HepG2 (cell line): ENCODE measurements around the gene RAP1GAP2. TPM values are rescaled to one million over a fixed set of nuclear protein-coding genes. Genes with fewer than 3 reads are reported as not detected.
A peak's percentile ranks its signal among the peaks of the same experiment; 100 is the strongest.

ENCODE experiments used
- AHDC1 ChIP-seq: sonication (generic); formaldehyde crosslinking; IDR thresholded peaks from 2 replicates; pipeline ENCODE4 v1.5.1; 2020; ENCODE audit warnings: mild to moderate bottlenecking, missing genetic modification reagents, borderline replicate concordance
- CERS6 ChIP-seq: sonication (generic); formaldehyde crosslinking; IDR thresholded peaks from 2 replicates; pipeline ENCODE4 v1.5.0; 2020; ENCODE audit warnings: missing genetic modification reagents
- DZIP1 ChIP-seq: sonication (generic); formaldehyde crosslinking; IDR thresholded peaks from 2 replicates; pipeline ENCODE4 v1.5.0; 2020; ENCODE audit warnings: mild to moderate bottlenecking, missing genetic modification reagents
- EP300 ChIP-seq, 3 experiments: sonication (generic) in 1 of 3; formaldehyde crosslinking in 1 of 3; IDR thresholded peaks; 2 replicates each; pipeline versions ENCODE4 v1.5.1 to v1.6.1; 2011 to 2020; ENCODE audit warnings: low read depth in 2 of 3, low read length in 2 of 3, borderline replicate concordance in 1 of 3, improper control_type of control experiment in 1 of 3, mild to moderate bottlenecking in 1 of 3, missing genetic modification reagents in 1 of 3, moderate library complexity in 1 of 3
- GATAD1 ChIP-seq: IDR thresholded peaks from 2 replicates; pipeline ENCODE4 v1.6.1; 2016; ENCODE audit warnings: missing genetic modification reagents, missing compliant biosample characterization
- RNF219 ChIP-seq: sonication (generic); formaldehyde crosslinking; IDR thresholded peaks from 2 replicates; pipeline ENCODE4 v1.5.0; 2020; ENCODE audit warnings: mild to moderate bottlenecking, missing genetic modification reagents
- SAFB2 ChIP-seq: sonication (generic); formaldehyde crosslinking; IDR thresholded peaks from 2 replicates; pipeline ENCODE4 v1.5.1; 2020; ENCODE audit warnings: missing genetic modification reagents, low read depth, mild to moderate bottlenecking, borderline replicate concordance
- SMAD3 ChIP-seq: sonication (generic); formaldehyde crosslinking; IDR thresholded peaks from 2 replicates; pipeline ENCODE4 v1.4.0; 2020; ENCODE audit warnings: missing genetic modification reagents
- SMYD3 ChIP-seq: sonication (generic); formaldehyde crosslinking; IDR thresholded peaks from 2 replicates; pipeline ENCODE4 v1.8.1; 2023; ENCODE audit warnings: mild to moderate bottlenecking, missing genetic modification reagents
- ZNF124 ChIP-seq: sonication (generic); formaldehyde crosslinking; IDR thresholded peaks from 2 replicates; pipeline ENCODE4 v1.4.0; 2020; ENCODE audit warnings: missing genetic modification reagents
- ZNF180 ChIP-seq: sonication (generic); formaldehyde crosslinking; IDR thresholded peaks from 2 replicates; pipeline ENCODE4 v1.4.0; 2020; ENCODE audit warnings: low read depth, missing genetic modification reagents, borderline replicate concordance
- ZNF20 ChIP-seq: sonication (generic); formaldehyde crosslinking; IDR thresholded peaks from 2 replicates; pipeline ENCODE4 v1.4.0; 2020; ENCODE audit warnings: mild to moderate bottlenecking, moderate library complexity, missing genetic modification reagents
- ZNF567 ChIP-seq: sonication (generic); formaldehyde crosslinking; IDR thresholded peaks from 2 replicates; pipeline ENCODE4 v1.8.1; 2023; ENCODE audit warnings: mild to moderate bottlenecking, missing genetic modification reagents, borderline replicate concordance
- ZNF580 ChIP-seq: IDR thresholded peaks from 2 replicates; pipeline ENCODE4 v1.6.1; 2016; ENCODE audit warnings: low read depth, borderline replicate concordance
- ZNF784 ChIP-seq: sonication (generic); formaldehyde crosslinking; IDR thresholded peaks from 2 replicates; pipeline ENCODE4 v1.5.1; 2020; ENCODE audit warnings: missing genetic modification reagents, mild to moderate bottlenecking, borderline replicate concordance
- polyA plus RNA-seq, 8 experiments: library from polyadenylated mRNA; depleted of rRNA in 3 of 8; stranded (reverse) in 7 of 8; unstranded in 1 of 8; fragments of >200 nt; fragmentation: Illumina TruSeq in 4 of 8; extraction: Trizol in 4 of 8; gene quantifications; 2 replicates each; pipeline versions ENCODE4 v1.2.1 to v1.2.3, GENCODE V29; 2011 to 2016; ENCODE audit warnings: low read depth in 4 of 8, missing spikeins in 1 of 8, mixed read lengths in 1 of 8; ENCODE audit not compliant: insufficient read depth in 1 of 8
- total RNA-seq, 5 experiments: library from RNA; depleted of rRNA; stranded (reverse); fragments of >200 nt; fragmentation: Illumina TruSeq; extraction: Trizol; gene quantifications; 2 replicates each; pipeline ENCODE4 v1.2.3, GENCODE V29; 2016; ENCODE audit warnings: low read depth in 1 of 5

Gene RAP1GAP2
- total and polyA plus RNA-seq, 2 of the 13 experiments (the other 11 are each of a cell fraction or from before 2014, with no cell fraction given) = 10.9 to 12.0 TPM

GRCh38 chr17:2975469-2975958 lies 179.3 kb downstream of the RAP1GAP2 start (continued):
- 0 out of 2 replicates have a peak, but pooled peaks have one; percentile 38 for TF ChIP-seq RNF219 (CRISPR knock-in tag)
- no peak for TF ChIP-seq ZNF180 (CRISPR knock-in tag)
- TF ChIP-seq ZNF784 (CRISPR knock-in tag) = 0 out of 2 replicates have a peak, but pooled peaks have one; percentile 64
- peak; percentile 69; the same call in 1 of the 2 replicates for TF ChIP-seq ZNF124
- 0 out of 2 replicates have a peak, but pooled peaks have one; percentile 61 for TF ChIP-seq SMYD3
- 0 out of 2 replicates have a peak, but pooled peaks have one; percentile 59 for TF ChIP-seq ZNF567 (CRISPR knock-in tag)
- TF ChIP-seq SMAD3 (CRISPR knock-in tag) = peak; percentile 94
- no peak for TF ChIP-seq SAFB2 (CRISPR knock-in tag)
- TF ChIP-seq ZNF580 (CRISPR knock-in tag) = peak; percentile 83; the same call in 1 of the 2 replicates
- peak; percentile 92 for TF ChIP-seq GATAD1 (CRISPR knock-in tag)
- no peak for TF ChIP-seq CERS6 (CRISPR knock-in tag)
- TF ChIP-seq DZIP1 (CRISPR knock-in tag) = no peak
- TF ChIP-seq AHDC1 (CRISPR knock-in tag) = no peak
- no peak for TF ChIP-seq EP300 (IDR thresholded peaks at IDR 0.05; ENCODE audit: low read depth in 2 of 2, low read length in 2 of 2)
- peak; percentile 34; the same call in 1 of the 2 replicates for TF ChIP-seq EP300 (CRISPR knock-in tag; IDR thresholded peaks at IDR 0.05; ENCODE audit: borderline replicate concordance)
- no peak for TF ChIP-seq ZNF20 (CRISPR knock-in tag)
